Measurements from ENCODE around the gene DIAPH1.

Gene DIAPH1

DNA sequence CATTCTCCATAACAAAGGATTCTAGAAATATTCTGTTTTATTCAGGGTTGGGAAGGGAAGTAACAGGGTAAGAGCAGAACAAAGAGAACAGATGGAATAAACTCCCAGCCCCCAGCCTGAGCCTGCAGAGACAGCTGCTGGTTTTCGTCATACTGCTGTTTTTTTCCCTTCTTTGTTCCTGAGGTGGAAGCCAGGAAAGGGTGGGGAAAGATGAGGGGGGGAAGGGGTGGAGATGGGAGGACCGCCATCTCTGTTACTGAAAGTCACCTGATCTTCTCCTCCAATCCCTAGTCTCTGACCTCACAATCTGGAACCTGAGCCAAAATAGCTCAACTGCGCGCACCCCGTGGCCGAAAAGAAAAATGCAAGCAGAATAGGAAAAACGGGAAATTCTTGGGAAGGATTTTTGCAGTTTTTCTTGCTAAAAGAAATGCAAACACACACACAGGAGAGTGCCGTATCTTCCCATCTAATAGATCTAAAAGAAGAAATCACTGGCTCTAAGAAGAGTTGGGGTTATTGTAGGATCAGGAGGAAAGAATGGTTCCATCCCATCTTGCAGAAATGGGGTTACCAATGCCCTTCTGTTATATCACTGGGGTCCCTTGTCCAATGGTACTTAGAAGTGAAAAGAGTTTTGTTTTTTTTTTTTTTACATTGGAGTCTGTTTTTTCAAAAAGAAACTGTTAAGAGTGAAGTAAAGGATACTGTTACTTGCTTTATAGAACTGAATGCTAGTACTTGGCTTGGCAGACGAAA lies 57.9 kb downstream of the DIAPH1 start:
- POLR2A ChIA-PET, result no interaction called here
- Histone ChIP-seq H3K4me3 (ENCODE audit: low read depth, low read length) (no peak overlapping the region), H3K36me3 (ENCODE audit: control insufficient read depth in 2 of 2, insufficient read depth in 1 of 2, low read length in 2 of 2) (peaks cover 8 to 55% of the 10 kb centered on the region in 2 experiments), H3K27ac (ENCODE audit: extremely low read depth, low read depth, low read length) (no peak overlapping the region), H3K9me3 (ENCODE audit: control insufficient read depth, insufficient read depth, low read depth, low read length) (no peaks in the 10 kb centered on the region), H3K4me1 (ENCODE audit: control insufficient read depth, insufficient read depth, low read length) (no peaks in the 10 kb centered on the region)
- TF ChIP-seq ZNF654 (tag by site-specific recombination; IDR thresholded peaks at IDR 0.05; ENCODE audit: low read depth) (peak; percentile 7; the same call in 1 of the 2 replicates), ZNF585B (tag by site-specific recombination; IDR thresholded peaks at IDR 0.05) (peak; percentile 55), SP3 (tag by site-specific recombination; IDR thresholded peaks at IDR 0.05) (0 out of 2 replicates have a peak, but pooled peaks have one; percentile 18), BCL11A (tag by site-specific recombination; IDR thresholded peaks at IDR 0.05; ENCODE audit: low read depth) (no peak), SP7 (tag by site-specific recombination; IDR thresholded peaks at IDR 0.05) (no peak), ZNF629 (tag by site-specific recombination; IDR thresholded peaks at IDR 0.05) (no peak)
- TF ChIP-seq, protein P1, sequence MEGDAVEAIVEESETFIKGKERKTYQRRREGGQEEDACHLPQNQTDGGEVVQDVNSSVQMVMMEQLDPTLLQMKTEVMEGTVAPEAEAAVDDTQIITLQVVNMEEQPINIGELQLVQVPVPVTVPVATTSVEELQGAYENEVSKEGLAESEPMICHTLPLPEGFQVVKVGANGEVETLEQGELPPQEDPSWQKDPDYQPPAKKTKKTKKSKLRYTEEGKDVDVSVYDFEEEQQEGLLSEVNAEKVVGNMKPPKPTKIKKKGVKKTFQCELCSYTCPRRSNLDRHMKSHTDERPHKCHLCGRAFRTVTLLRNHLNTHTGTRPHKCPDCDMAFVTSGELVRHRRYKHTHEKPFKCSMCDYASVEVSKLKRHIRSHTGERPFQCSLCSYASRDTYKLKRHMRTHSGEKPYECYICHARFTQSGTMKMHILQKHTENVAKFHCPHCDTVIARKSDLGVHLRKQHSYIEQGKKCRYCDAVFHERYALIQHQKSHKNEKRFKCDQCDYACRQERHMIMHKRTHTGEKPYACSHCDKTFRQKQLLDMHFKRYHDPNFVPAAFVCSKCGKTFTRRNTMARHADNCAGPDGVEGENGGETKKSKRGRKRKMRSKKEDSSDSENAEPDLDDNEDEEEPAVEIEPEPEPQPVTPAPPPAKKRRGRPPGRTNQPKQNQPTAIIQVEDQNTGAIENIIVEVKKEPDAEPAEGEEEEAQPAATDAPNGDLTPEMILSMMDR (tag by site-specific recombination; IDR thresholded peaks at IDR 0.05), result peak; percentile 36; the same call in 1 of the 2 replicates
- CTCF ChIA-PET, result interaction anchor here (0.7 to 5.4 kb wide), 10 partner anchors 11 to 337 kb away, joined by 3 to 116 read pairs (median 4); partner anchors contain the start of genes PCDHGA11, PCDHGA6, PCDHGB3 and PCDHGB5

DNA sequence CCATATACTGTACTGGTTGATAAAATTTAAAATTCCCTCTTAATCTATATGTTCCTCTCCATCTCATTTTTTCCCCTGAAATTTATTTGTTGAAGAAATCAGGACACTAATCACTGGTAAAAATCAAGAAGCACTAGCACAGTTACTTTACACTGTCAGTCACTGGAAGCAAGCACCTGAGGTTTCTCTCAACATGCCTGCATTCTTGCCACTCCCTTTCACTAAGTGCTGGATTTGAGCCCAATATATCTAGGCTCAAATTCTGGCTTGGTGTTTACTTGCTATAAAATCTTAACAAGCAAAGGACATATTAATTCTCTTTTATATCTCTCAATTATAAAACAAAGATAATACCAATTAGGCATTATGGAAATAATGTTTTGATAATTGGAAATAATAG lies 58.6 kb downstream of the DIAPH1 start:
- H3K27ac ChIP-seq (ENCODE audit: extremely low read depth, low read depth, low read length), result no peak overlapping the region
- TF ChIP-seq ZNF324 (tag by site-specific recombination; IDR thresholded peaks at IDR 0.05) (no peak), BCL11B (tag by site-specific recombination; IDR thresholded peaks at IDR 0.05; ENCODE audit: low read depth) (no peak), ZNF16 (tag by site-specific recombination; IDR thresholded peaks at IDR 0.05; ENCODE audit: low read depth) (no peak), ZNF571 (tag by site-specific recombination; IDR thresholded peaks at IDR 0.05) (no peak), OVOL3 (tag by site-specific recombination; IDR thresholded peaks at IDR 0.05) (no peak), TRIM28 (IDR thresholded peaks at IDR 0.05; ENCODE audit: borderline replicate concordance, low read length) (no peak), YY1 (tag by site-specific recombination; IDR thresholded peaks at IDR 0.05) (no peak), ZNF112 (tag by site-specific recombination; IDR thresholded peaks at IDR 0.05) (no peak), ZNF623 (tag by site-specific recombination; IDR thresholded peaks at IDR 0.05) (no peak), ZBTB20 (tag by site-specific recombination; IDR thresholded peaks at IDR 0.05) (no peak)
- TF ChIP-seq, protein P2, sequence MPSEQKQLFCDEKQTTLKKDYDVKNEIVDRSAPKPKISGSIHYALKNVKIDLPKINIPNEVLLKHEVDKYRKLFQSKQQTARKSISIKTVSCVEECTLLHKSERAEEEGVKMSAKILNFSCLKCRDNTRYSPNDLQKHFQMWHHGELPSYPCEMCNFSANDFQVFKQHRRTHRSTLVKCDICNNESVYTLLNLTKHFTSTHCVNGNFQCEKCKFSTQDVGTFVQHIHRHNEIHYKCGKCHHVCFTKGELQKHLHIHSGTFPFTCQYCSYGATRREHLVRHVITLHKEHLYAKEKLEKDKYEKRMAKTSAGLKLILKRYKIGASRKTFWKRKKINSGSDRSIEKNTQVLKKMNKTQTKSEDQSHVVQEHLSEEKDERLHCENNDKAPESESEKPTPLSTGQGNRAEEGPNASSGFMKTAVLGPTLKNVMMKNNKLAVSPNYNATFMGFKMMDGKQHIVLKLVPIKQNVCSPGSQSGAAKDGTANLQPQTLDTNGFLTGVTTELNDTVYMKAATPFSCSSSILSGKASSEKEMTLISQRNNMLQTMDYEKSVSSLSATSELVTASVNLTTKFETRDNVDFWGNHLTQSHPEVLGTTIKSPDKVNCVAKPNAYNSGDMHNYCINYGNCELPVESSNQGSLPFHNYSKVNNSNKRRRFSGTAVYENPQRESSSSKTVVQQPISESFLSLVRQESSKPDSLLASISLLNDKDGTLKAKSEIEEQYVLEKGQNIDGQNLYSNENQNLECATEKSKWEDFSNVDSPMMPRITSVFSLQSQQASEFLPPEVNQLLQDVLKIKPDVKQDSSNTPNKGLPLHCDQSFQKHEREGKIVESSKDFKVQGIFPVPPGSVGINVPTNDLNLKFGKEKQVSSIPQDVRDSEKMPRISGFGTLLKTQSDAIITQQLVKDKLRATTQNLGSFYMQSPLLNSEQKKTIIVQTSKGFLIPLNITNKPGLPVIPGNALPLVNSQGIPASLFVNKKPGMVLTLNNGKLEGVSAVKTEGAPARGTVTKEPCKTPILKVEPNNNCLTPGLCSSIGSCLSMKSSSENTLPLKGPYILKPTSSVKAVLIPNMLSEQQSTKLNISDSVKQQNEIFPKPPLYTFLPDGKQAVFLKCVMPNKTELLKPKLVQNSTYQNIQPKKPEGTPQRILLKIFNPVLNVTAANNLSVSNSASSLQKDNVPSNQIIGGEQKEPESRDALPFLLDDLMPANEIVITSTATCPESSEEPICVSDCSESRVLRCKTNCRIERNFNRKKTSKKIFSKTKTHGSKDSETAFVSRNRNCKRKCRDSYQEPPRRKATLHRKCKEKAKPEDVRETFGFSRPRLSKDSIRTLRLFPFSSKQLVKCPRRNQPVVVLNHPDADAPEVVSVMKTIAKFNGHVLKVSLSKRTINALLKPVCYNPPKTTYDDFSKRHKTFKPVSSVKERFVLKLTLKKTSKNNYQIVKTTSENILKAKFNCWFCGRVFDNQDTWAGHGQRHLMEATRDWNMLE (tag by site-specific recombination; conservative IDR thresholded peaks at IDR 0.05; ENCODE audit: low read depth), result no peak
- TF ChIP-seq, protein P3, sequence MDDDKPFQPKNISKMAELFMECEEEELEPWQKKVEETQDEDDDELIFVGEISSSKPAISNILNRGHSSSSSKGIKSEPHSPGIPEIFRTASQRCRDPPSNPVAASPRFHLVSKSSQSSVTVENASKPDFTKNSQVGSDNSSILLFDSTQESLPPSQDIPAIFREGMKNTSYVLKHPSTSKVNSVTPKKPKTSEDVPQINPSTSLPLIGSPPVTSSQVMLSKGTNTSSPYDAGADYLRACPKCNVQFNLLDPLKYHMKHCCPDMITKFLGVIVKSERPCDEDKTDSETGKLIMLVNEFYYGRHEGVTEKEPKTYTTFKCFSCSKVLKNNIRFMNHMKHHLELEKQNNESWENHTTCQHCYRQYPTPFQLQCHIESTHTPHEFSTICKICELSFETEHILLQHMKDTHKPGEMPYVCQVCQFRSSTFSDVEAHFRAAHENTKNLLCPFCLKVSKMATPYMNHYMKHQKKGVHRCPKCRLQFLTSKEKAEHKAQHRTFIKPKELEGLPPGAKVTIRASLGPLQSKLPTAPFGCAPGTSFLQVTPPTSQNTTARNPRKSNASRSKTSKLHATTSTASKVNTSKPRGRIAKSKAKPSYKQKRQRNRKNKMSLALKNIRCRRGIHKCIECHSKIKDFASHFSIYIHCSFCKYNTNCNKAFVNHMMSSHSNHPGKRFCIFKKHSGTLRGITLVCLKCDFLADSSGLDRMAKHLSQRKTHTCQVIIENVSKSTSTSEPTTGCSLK (tag by site-specific recombination; IDR thresholded peaks at IDR 0.05), result no peak
- TF ChIP-seq, protein P4, sequence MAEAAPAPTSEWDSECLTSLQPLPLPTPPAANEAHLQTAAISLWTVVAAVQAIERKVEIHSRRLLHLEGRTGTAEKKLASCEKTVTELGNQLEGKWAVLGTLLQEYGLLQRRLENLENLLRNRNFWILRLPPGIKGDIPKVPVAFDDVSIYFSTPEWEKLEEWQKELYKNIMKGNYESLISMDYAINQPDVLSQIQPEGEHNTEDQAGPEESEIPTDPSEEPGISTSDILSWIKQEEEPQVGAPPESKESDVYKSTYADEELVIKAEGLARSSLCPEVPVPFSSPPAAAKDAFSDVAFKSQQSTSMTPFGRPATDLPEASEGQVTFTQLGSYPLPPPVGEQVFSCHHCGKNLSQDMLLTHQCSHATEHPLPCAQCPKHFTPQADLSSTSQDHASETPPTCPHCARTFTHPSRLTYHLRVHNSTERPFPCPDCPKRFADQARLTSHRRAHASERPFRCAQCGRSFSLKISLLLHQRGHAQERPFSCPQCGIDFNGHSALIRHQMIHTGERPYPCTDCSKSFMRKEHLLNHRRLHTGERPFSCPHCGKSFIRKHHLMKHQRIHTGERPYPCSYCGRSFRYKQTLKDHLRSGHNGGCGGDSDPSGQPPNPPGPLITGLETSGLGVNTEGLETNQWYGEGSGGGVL (tag by site-specific recombination; IDR thresholded peaks at IDR 0.05), result no peak
- TF ChIP-seq, protein P5, sequence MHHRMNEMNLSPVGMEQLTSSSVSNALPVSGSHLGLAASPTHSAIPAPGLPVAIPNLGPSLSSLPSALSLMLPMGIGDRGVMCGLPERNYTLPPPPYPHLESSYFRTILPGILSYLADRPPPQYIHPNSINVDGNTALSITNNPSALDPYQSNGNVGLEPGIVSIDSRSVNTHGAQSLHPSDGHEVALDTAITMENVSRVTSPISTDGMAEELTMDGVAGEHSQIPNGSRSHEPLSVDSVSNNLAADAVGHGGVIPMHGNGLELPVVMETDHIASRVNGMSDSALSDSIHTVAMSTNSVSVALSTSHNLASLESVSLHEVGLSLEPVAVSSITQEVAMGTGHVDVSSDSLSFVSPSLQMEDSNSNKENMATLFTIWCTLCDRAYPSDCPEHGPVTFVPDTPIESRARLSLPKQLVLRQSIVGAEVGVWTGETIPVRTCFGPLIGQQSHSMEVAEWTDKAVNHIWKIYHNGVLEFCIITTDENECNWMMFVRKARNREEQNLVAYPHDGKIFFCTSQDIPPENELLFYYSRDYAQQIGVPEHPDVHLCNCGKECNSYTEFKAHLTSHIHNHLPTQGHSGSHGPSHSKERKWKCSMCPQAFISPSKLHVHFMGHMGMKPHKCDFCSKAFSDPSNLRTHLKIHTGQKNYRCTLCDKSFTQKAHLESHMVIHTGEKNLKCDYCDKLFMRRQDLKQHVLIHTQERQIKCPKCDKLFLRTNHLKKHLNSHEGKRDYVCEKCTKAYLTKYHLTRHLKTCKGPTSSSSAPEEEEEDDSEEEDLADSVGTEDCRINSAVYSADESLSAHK (tag by site-specific recombination; IDR thresholded peaks at IDR 0.05), result no peak

More for the DNA sequence above, 58.6 kb downstream of the DIAPH1 start:
- ChIA-PET POLR2A (no interaction called here), CTCF (interaction anchor here (0.7 to 5.4 kb wide), 8 partner anchors 10 to 336 kb away, joined by 3 to 116 read pairs (median 5); partner anchors contain the start of genes PCDHGA11, PCDHGA6, PCDHGB1 and PCDHGB3)
- H3K9me3 ChIP-seq (ENCODE audit: control insufficient read depth, insufficient read depth, low read depth, low read length), result no peaks in the 10 kb centered on the region
- no peak overlapping the region for H3K4me3 ChIP-seq (ENCODE audit: low read depth, low read length)
- no peaks in the 10 kb centered on the region for H3K4me1 ChIP-seq (ENCODE audit: control insufficient read depth, insufficient read depth, low read length)
- peaks cover 8 to 56% of the 10 kb centered on the region in 2 experiments for H3K36me3 ChIP-seq (ENCODE audit: control insufficient read depth in 2 of 2, insufficient read depth in 1 of 2, low read length in 2 of 2)
